NCI-H446 treated with DMSO at 0.1 percent for 48 hours (cell line): ENCODE measurements around the gene CLMN.

Experiments used
- DNase-seq: peaks from one replicate; lab custom pipeline; 2025; lab: John Stamatoyannopoulos, UW

The CLMN gene

DNA sequence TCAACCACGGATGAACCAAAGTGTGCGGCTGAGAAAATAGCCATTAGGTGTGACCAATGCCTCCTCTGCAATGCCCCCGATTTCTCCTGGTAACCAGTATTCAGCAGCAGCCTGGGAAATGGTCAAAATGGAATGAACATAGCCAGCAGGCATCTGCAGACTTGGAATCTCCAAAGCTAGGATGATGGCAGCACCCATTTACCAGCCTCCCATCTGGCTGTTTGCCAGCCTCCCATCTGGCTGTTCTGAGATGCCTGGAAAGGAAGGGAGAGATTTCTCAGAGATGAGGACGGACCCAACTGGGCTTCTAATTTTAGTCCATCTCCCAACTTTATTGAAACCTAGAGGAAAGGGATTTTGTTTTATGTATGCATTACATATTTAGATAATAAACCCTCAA lies 16.2 kb downstream of the CLMN start:
- no peak for DNase-seq

DNA sequence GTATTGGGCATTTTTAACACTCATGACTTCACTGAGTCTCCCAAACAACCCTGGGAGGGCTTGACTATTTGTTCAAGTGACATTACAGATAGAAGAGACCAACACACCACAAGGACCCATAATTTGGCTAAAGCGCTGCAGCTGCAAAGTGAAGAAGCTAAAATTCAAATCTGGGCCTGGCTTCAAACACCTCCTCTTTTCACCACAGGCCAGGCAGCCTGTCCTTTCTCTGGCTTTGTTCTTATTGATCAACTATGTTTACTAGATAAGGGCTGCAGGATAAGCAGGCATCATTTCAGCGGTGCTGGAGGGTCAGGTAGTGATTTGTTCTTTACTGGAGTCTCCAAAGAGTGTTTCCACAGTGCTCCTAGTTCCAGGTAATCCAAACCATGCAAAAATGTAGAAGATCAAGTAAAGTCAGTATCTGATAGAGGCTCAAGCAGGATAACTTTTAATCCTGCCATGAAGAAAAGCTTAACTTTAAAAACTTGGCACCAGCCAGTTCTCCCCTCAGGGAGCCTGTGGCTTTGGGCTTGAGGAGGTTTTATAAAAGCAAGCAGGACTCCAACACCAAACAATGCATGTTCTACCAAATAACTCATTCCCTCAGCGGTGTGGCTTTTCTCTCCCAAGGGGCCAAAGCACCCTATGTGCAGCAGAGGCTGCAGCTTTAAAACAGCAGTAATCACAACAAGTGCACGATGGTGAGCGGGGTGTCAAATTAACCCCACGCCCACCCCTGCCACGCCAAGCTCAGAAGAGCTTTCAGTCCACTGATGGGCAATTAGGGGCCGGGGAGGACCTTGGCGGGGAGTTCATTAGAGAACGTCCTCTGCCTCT lies 16.8 kb downstream of the CLMN start:
- no peak for DNase-seq

DNA sequence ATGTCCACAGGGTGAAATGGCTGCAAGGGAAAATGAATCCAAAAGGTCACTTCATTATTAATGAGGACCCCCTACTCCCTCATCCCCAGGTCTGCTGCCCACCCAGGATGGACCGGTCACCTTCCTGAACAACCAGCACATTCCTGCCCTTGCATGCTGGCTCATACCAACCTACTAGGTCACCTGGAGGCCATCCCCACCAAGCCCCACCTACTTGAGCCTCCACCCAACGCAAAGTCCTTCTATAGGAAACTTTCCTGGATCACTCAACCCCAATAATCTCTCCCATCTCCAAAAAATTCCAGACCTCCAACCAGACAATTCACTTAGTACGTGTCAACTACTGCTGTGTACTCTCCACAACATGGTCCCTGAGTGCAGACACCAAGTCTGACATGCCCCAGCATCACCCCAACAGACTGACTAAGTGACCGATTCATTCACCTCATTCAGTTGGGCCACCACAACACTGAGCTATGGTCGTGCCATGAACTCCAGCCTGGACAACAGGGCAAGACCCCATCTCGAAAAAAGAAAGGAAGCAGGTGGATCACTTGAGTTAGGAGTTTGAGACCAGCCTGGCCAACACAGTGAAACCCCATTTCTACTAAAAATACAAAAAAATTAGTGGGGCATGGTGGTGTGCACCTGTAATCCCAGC lies 18.1 kb downstream of the CLMN start:
- no peak for DNase-seq

DNA sequence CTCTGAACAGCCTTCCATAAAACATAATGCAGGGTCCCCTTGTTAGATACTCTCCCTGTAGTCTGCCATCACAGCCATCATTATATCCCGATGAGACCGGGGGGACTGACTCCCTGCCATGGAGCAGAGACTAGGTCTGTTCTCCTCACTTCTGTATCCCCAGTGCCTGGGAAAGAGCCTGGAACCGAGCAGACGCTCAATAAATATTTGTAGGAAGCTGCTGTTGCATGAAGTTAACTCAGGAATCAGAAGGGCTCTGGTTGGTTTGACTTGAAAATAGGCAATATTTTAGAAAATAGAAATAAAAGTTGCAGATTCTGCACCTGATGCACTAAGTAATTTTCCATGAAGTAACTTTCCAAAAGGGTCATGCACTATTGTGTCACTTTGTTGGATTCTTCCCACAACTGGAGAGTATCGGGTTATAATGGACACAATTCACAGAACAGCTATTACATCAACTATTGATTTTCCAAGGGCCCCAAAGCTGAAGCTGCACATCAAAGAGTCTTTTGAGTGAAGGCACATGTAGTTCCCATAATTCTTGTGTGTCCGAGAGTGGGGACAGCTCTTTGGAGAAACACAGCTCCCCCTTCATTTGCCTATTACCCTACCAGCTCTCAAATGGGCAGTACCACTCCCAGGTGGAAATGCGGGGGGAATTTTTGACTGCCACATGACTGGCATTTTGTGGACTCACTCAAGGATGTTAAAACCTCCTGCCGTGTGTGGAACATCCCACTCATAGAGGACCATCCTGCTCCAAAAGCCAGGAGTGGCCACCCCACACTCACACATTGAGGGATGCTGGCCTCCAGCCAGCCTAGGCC lies 18.8 kb downstream of the CLMN start:
- DNase-seq: no peak

DNA sequence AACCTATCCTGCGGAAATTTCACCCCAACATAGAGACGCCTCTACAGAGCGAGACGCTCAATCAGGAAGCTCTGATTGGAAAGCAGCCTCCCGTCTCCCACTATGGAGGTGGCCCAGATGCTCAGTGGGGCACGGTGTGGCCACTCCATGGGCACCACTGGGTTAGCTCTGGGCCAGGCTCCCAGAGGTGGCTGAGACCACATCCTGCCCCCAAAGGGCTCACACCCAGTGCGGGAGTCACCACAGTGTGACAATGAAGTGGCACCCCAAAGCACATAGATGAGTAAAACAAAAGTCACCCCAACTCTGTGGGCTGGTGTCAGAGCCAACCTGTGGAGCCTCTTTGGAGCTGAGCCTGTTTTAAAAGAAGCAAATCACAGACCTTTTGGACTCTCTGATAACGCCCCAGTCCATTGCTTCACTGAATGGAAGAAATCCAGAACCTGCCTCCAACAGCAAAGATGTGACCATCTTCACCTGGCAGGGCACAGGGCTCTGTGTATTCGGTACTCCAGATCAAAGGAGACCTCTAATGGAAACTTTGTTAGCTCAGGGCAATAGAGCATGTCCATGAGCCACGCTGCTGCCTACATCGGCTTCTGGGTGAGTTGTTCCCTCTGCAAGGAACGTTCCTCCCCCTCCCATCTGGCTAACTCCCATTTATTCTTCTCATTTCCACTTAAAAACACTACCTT lies 19.6 kb downstream of the CLMN start:
- no peak for DNase-seq

DNA sequence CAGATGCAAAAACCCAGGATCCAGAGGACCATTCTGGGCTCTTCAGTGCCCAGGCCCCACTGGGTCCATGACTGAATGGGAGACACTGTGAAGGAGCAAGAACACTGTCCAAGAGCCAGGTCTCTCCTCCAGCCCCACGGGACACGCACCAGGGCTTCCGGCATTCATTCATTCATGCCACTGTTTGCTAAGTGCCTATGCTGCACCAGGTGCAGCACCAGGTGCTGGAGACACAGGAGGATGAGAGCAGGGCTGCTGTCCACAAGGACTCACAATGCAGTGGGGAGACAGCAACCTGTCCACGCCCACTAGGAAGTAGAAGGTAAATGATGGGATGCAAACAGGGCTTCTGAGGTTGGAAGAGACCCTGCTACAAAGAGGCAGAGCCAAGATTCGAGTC lies 20.4 kb downstream of the CLMN start:
- DNase-seq: no peak

DNA sequence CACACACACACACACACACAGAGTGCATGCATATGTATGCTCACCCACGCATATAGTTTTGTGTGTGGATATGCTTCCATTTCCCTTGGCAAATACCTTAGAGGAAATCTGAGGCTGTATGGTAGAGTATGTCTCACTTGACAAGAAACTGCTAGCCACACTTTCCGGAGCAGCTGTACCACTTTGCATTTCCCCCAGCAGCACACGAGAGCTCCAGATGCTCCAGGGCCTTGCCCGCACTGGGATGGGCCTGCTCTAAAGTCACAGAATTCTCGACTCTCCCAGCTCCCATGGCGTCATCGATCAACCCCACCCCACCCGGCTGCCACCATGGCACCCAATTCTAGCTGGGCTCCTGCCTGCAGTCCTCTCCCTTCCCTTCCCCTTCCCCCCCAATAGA lies 21.9 kb downstream of the CLMN start:
- no peak for DNase-seq

DNA sequence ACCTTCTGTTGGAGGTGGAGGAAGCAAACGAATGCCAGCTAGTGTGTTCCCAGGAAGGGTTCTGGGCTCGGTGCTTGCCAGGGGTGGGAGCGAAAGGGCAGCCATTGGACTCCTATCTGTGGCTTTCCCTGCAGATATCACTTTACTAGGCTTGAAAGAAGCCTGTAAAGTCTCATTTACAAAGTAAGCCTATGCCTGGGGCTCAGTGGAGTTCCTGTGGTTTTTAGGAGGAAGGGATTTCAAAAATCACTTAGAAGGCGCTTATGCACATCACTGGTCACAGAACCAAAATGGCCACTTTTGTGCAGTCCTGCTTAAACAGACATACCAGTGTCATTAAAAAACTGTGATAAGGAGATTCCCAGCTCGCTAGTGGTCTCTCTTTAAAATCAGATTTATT lies 22.7 kb downstream of the CLMN start:
- DNase-seq: no peak

DNA sequence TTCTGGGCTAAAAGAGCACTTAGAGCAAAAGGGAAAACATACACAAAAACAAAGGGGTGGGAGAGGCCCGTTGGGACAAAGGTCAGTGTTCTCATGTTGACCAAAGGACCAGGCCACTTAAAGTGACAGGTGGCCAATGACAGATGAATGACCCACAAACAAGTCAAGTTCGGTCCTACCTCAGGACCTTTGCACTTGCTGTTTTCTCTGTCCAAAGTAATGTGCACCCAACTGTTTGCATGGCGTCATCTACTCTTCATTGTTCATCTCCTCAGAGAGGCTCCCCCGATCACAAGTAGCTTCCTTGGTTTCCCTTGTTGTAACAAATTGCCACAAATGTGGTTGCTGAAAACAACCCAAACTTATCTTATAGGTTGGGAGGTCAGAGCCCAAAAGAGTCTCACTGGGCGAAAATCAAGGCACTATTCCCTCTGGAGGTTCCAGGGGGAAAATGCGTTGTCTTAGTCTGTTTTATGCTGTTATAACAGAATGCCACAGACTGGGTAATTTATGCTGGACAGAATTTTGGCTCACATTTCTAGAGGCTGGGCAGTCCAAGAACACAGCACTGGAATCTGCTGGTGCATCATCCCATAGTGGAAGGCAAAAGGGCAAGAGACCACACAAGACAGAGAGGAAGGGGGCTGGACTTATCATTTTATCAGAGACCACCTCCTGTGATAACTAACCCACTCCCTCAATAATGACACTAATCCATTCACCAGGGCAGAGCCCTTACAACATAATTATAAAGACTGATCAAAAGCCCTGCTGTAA lies 23.9 kb downstream of the CLMN start:
- no peak for DNase-seq

DNA sequence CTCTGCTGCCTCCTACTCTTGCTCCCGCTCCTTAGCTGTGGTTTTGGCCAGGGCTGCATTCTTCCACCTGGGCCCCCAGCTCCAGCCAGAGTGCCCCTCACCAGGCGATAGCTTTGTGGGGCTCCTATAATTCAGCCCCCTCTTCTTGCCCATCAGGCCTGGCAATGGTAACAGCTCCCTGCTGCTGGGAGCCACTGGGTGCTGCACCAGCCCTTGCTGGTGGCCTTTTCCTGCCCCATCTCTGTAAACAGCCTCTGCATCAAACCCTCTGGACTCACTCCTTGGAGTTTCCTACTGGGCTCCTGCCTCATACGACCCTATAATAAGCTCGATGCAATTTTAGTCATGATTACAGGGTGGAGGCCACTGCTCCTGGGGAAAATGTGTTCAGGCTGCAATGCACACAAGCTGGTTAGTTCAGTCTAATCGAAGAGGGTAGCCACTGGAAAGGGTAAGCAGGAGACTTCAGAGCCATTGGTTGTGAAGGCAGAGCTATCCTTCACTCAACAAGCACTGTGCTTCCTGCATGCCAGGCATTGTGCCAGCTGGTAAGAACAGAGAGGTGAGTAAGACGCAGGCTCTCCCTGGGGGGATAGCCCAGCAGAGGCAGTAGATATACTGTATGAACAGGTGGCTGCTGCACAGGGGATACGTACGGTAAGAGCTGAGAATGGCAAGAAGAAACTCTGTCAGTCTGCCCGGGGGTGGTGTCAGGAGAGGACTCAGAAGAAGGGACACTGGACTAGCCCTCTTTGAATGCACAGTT lies 24.7 kb downstream of the CLMN start:
- DNase-seq: no peak

DNA sequence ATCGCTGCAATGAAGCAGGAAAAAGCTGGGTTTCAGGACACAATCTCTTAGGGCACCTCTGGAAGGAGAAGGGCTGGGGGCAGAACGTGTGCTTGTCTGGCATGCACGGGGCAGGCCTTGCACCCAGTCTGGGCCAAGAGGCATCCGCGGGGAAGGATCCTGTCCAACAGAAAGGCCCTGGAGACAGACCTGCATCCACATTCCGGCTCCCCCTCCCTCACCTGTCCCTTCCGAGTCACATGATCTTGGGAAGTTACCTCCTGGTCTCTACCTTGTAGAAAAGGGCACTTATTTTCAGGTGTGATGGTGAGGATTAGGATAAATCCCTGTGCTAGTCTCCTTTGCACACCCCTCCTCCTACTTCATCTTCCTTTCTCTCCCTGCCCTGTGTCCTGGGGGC lies 25.4 kb downstream of the CLMN start:
- no peak for DNase-seq

DNA sequence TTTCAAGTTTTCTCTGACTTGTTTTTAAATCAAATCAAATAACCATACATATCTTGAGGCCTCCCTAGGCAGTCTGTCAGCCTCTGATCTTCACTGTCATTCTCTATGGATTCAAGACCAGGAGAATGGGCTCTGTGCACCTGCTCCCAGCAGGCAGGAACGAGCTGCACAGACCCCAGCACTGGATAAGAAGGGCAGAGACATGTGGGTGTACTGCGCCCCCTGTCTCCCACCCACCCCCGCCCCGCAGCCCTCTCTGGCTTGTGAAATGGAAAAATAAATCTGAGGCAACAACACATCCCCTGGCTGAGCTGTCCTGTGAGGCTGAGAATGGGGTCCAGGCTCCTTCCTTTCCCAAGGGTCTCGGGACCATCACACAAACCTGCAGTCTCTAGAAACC lies 26.3 kb downstream of the CLMN start:
- DNase-seq: no peak

DNA sequence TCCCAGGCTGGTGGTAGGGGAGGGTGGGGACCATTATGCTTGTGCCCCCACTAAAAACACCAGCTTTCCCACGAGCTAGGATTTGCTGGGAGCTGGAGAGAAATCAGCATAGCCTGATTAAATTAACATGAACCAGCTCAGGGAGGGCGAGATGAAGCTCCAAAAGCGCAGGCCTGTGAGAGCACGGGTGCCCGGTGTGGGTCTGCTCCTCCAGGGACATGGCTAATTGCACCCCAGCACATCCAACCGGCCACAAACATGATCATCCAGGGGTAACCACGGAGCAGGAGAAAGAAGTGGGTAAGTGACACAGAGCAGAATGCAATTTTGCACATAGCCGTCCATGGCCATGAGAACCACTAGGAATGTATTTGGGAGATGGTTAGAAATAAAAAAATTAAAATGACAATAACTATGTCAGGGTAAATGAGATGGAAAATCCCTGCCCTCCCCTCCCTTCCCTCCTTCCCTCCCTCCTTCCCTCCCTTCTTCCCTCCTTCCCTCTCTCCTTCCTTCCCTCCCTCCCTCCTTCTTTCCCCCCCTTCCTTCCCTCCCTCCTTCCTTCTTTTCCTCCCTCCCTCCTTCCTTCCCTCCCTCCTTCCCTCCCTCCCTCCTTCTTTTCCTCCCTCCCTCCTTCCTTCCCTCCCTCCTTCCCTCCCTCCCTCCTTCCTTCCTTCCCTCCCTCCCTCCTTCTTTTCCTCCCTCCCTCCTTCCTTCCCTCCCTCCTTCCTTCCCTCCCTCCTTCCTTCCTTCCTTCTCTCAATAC lies 26.9 kb downstream of the CLMN start:
- no peak for DNase-seq

DNA sequence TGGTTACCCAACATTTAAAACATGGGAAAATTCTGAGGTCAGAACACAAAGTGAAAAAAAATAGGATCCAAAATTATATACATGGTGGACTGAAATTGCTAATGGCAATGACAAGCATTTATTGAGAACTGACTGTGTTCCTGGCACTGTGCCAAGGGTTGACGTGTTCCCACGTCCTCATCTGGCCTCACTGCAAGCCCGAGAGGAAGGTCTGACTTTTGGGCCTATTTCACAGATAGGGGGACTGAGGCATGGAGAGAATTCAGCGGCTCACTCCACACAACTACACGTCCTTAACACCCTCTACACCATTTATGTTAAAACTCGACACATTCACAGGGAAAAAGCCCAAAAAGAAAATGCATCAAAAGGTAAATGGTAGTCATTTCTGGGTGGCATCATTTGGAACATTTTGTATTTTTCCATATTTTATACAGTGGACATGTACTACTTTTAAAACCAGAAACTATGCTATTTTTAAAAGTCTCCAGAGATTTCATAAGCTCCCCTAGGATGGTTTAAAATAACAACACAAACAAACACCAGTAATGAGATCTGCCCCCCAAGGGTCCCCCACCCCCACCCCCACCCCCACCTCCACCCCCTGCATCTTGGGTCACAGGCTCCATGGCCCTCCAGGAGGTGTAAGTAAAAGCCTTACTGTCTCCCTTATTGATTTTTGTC lies 27.7 kb downstream of the CLMN start:
- DNase-seq: no peak

DNA sequence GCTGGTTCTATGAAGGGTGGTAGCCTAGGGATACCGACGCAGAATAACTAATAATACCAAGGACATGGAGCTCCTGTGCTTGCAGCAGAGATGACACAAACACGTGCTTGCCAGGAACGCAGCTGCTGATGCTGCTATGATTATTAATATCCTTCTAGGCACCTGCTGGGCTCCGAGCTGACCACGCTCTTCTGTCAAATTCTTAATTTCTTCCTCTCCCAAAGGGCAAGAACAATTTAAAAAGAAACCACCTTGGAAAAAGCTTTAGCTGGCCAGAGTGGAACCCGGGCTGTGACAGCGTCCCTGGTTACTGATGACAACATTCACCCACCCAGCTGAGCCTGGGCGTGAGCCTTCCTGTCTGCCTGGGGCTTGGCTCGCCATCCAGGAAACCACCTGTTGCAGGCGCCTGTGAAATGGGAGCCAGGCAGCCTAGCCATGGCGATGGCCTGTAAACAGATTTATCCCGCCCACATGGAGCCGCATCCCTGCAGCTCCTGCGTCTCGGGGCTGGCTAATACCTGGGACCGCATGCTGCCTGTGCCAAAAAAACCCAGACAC lies 28.8 kb downstream of the CLMN start:
- no peak for DNase-seq

DNA sequence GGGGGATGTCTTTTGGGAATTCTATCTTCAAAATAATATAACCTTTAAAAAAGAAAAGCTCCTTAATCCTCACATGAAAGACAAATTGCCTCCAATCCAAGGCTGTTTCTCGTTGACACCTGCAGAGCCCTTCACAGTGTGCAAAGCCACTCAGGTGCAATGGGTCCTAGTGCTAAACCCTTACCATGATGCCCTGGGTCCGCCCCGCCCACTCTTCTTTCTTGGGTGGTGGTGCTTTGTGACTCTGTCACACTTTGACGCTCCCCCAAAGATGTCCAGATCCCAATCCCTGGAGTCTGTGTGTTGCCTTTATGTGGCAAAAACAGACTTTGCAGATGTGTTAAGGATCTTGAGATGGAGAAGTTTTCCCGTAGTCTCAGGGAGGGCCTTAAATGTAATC lies 29.7 kb downstream of the CLMN start:
- DNase-seq: no peak

DNA sequence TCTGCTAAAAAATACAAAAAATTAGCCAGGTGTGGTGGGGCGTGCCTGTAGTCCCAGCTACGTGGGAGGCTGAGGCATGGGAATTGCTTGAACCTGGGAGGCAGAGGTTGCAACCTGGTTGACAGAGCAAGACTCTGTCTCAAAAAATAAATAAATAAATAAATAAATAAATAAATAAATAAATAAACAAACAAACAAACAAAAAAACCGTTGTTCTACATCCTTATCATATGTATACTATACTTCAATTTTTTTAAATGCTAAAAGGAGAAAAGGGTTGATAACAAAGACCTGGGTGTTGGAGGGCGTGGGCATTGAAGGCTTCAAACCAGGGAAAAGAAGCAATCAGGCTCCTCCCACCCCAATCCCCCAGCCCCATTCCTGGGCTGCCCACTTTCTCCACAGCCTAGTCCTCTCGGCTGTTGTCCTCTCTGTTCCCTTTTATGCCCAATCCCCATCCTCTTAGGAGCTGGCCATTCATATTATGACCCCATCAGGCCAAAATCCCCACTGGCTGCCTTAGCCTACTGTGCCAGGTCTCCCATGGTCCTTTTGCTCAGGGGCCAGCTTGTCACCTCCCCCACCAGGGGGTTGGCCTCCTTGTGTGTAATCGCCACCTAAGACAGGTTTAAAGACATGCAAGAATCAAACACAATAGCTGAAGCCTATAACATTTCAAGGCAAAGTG lies 30.2 kb downstream of the CLMN start:
- no peak for DNase-seq

DNA sequence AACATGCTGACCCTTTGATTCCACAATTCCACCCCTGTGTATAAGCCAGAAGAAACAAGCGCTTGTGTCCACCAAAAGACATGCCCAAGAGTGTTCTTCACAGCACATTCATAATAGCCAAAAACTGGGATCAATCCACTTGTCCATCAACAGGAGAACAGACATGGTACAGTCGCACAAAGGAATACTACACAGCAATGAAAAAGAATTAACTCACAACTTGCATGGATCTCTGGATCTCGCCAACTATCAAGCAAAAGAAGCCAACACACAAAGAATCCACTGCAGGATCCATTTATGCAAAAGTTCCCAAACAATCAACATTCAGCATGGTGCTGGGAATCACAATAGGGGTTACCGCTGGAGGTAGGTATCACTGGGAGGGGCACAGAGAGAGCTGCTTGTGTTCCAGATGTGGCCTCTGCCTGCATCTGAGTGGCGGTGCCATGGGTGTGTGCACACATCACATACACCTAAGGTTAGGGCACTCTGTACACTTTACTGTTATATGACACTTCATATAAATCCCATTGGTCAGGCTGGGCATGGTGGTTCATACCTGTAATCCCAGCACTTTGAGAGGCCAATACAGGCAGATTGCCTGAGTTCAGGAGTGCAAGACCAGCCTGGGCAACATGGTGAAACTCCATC lies 30.9 kb downstream of the CLMN start:
- DNase-seq: no peak
